CD14-positive monocyte (primary cell): ENCODE data around the gene ITPK1. TPM values are rescaled to one million over a fixed set of nuclear protein-coding genes. Genes with fewer than 3 reads are reported as not detected.

ENCODE experiments used
- DNase-seq, 3 donors: peaks; one replicate each; pipeline ENCODE4 v3.0.0-alpha.2; 2011 to 2022
- H2AFZ ChIP-seq: 2 replicates; pipeline ENCODE4 v1.6.0; 2012; ENCODE audit warnings: mild to moderate bottlenecking, low read depth, low read length, inconsistent platforms; ENCODE audit not compliant: insufficient read depth, poor library complexity, severe bottlenecking
- H3K27ac ChIP-seq, 2 donors: 1 replicate in 1 of 2; 2 replicates in 1 of 2; pipeline ENCODE4 v1.5.1; 2012 to 2013; ENCODE audit warnings: low read length in 2 of 2, control low read depth in 1 of 2, inconsistent platforms in 1 of 2, low read depth in 1 of 2, mild to moderate bottlenecking in 1 of 2
- H3K27me3 ChIP-seq, 2 donors: one replicate each; pipeline versions ENCODE4 v1.6.0 to v1.6.1; 2011 to 2013; ENCODE audit warnings: low read length in 2 of 2; ENCODE audit not compliant: control insufficient read depth in 2 of 2, insufficient read depth in 2 of 2
- H3K36me3 ChIP-seq, 2 donors: replicated peaks in 1 of 2; 1 replicate in 1 of 2; 2 replicates in 1 of 2; pipeline versions ENCODE4 v1.5.1 to v1.6.1; 2012 to 2013; ENCODE audit warnings: low read length in 2 of 2, control low read depth in 1 of 2, inconsistent platforms in 1 of 2, mild to moderate bottlenecking in 1 of 2; ENCODE audit not compliant: insufficient read depth in 2 of 2, control insufficient read depth in 1 of 2
- H3K4me1 ChIP-seq, 2 donors: 1 replicate in 1 of 2; 2 replicates in 1 of 2; pipeline versions ENCODE4 v1.5.1 to v1.6.1; 2012 to 2013; ENCODE audit warnings: low read length in 2 of 2, control low read depth in 1 of 2, inconsistent platforms in 1 of 2, mild to moderate bottlenecking in 1 of 2, moderate library complexity in 1 of 2; ENCODE audit not compliant: insufficient read depth in 2 of 2, control insufficient read depth in 1 of 2
- H3K4me2 ChIP-seq: replicated peaks from 2 replicates; pipeline ENCODE3; 2012; ENCODE audit warnings: low read length, moderate library complexity, mild to moderate bottlenecking; ENCODE audit not compliant: poor library complexity, severe bottlenecking; ENCODE audit errors: extremely low read depth
- H3K4me3 ChIP-seq, 3 experiments: fragments of 200-600 bp in 1 of 3; sonication (generic) in 1 of 3; replicated peaks in 1 of 3; 1 replicate in 2 of 3; 2 replicates in 1 of 3; pipeline ENCODE4 v1.5.1; 2011 to 2013; ENCODE audit warnings: low read length in 3 of 3, mild to moderate bottlenecking in 3 of 3, control low read depth in 2 of 3, low read depth in 2 of 3, inconsistent platforms in 1 of 3, moderate library complexity in 1 of 3
- H3K79me2 ChIP-seq: 2 replicates; pipeline ENCODE4 v1.6.0; 2012; ENCODE audit warnings: mild to moderate bottlenecking, control low read depth, inconsistent platforms, low read length, moderate library complexity; ENCODE audit not compliant: insufficient read depth
- H3K9ac ChIP-seq: 2 replicates; pipeline ENCODE4 v1.6.0; 2017; ENCODE audit warnings: low read length, mild to moderate bottlenecking; ENCODE audit not compliant: insufficient read depth, poor library complexity, severe bottlenecking
- H3K9me3 ChIP-seq, 2 donors: replicated peaks in 1 of 2; 1 replicate in 1 of 2; 2 replicates in 1 of 2; pipeline versions ENCODE4 v1.5.1 to v1.6.1; 2012 to 2013; ENCODE audit warnings: low read length in 2 of 2, control low read depth in 1 of 2; ENCODE audit not compliant: control insufficient read depth in 1 of 2, insufficient read depth in 1 of 2
- H4K20me1 ChIP-seq: 2 replicates; pipeline ENCODE4 v1.6.0; 2012; ENCODE audit warnings: mild to moderate bottlenecking, low read length, control low read depth, moderate library complexity; ENCODE audit not compliant: insufficient read depth
- H3K27ac Mint-ChIP-seq, 7 donors: one replicate each; pipeline ENCODE4 v1.8.0; 2020; ENCODE audit warnings: mild to moderate bottlenecking in 7 of 7, mixed read lengths in 7 of 7, moderate library complexity in 6 of 7, inconsistent platforms in 2 of 7
- H3K27me3 Mint-ChIP-seq, 3 donors: one replicate each; pipeline ENCODE4 v1.8.0; 2021 to 2022; ENCODE audit warnings: low read depth in 3 of 3, mild to moderate bottlenecking in 3 of 3, mixed read lengths in 3 of 3, moderate library complexity in 3 of 3, inconsistent platforms in 1 of 3
- H3K36me3 Mint-ChIP-seq, 2 donors: one replicate each; pipeline ENCODE4 v1.8.0; 2020; ENCODE audit warnings: mixed read lengths in 2 of 2, inconsistent platforms in 1 of 2, mild to moderate bottlenecking in 1 of 2
- H3K4me1 Mint-ChIP-seq: one replicate; pipeline ENCODE4 v1.8.0; 2020; ENCODE audit warnings: mild to moderate bottlenecking, mixed read lengths
- H3K4me3 Mint-ChIP-seq, 2 donors: one replicate each; pipeline ENCODE4 v1.8.0; 2020; ENCODE audit warnings: mild to moderate bottlenecking in 2 of 2, mixed read lengths in 2 of 2, moderate library complexity in 1 of 2
- H3K9me3 Mint-ChIP-seq, 7 donors: one replicate each; pipeline ENCODE4 v1.8.0; 2020 to 2022; ENCODE audit warnings: mixed read lengths in 7 of 7, mild to moderate bottlenecking in 6 of 7, moderate library complexity in 6 of 7, inconsistent platforms in 2 of 7
- WGBS: methylation state at CpG from one replicate; pipeline ENCODE4 v1.1.5; 2013; ENCODE audit warnings: missing lambda C conversion rate; ENCODE audit not compliant: insufficient coverage; 5-methylcytosine and 5-hydroxymethylcytosine counted together
- intact Hi-C, 2 donors: fragments of 100-400 bp; cut with micrococcal nuclease; formaldehyde crosslinking; loops; one replicate each; pipeline versions ENCODE4 v1.15.0 to v1.15.1; 2023
- polyA plus RNA-seq, 3 donors: library from polyadenylated mRNA; depleted of rRNA in 1 of 3; unstranded in 2 of 3; stranded (reverse) in 1 of 3; fragments of 300-500 nt in 2 of 3; fragments of >200 nt in 1 of 3; fragmentation: Illumina TruSeq in 2 of 3; gene quantifications; 1 replicate in 2 of 3; 2 replicates in 1 of 3; pipeline ENCODE4 v1.2.3, GENCODE V29; 2012 to 2021
- TF ChIP-seq, protein P1 (sequence below): fragments of 200-600 bp; IDR thresholded peaks from one replicate; pipeline ENCODE4 v1.8.0; 2022; ENCODE audit warnings: antibody characterized with exemption, mild to moderate bottlenecking

ITPK1 gene
- polyA plus RNA-seq, 3 donors, result 57.1 to 144 (median 63.0) TPM

DNA sequence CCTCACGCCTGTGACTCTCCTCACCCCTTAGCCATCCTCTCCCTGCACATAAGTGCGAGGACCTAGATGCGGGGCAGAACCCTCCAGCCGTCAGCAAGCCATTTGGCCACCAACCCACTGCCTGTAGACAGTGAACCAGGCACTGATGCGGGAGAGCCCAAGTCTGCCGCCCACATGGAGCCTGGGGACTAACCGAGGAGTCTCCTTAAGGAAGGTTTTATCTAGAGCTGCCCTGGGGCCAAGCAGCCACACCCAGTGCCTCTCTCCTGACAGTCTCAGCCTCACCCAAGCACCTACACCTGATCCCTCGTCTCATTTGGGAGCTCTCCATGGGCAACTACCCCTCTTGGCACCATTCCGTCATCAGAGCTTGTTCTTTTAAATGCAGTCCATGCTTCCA lies 120.1 kb downstream of the ITPK1 start:
- Mint-ChIP-seq H3K27ac (peak overlapping the region in 4 of 7 donors; percentile 17 to 70 (median 44)), H3K4me3 (no peak overlapping the region), H3K27me3 (peaks cover 0 to 1% (median 0%) of the 10 kb centered on the region in 3 donors), H3K4me1 (no peaks in the 10 kb centered on the region), H3K36me3 (peaks cover 57 to 92% of the 10 kb centered on the region in 2 donors), H3K9me3 (no peaks in the 10 kb centered on the region)
- TF ChIP-seq, protein P1, sequence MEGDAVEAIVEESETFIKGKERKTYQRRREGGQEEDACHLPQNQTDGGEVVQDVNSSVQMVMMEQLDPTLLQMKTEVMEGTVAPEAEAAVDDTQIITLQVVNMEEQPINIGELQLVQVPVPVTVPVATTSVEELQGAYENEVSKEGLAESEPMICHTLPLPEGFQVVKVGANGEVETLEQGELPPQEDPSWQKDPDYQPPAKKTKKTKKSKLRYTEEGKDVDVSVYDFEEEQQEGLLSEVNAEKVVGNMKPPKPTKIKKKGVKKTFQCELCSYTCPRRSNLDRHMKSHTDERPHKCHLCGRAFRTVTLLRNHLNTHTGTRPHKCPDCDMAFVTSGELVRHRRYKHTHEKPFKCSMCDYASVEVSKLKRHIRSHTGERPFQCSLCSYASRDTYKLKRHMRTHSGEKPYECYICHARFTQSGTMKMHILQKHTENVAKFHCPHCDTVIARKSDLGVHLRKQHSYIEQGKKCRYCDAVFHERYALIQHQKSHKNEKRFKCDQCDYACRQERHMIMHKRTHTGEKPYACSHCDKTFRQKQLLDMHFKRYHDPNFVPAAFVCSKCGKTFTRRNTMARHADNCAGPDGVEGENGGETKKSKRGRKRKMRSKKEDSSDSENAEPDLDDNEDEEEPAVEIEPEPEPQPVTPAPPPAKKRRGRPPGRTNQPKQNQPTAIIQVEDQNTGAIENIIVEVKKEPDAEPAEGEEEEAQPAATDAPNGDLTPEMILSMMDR, result no peak
- WGBS, result 100% methylated on average over 6 of the region's 9 CpGs
- Histone ChIP-seq H3K27me3 (no peaks in the 10 kb centered on the region), H3K9me3 (no peaks in the 10 kb centered on the region), H3K27ac (peak overlapping the region in 1 of 2 donors; percentile 11), H3K79me2 (peaks cover 68% of the 10 kb centered on the region), H3K4me2 (no peak overlapping the region), H3K36me3 (peaks cover 59 to 98% of the 10 kb centered on the region in 2 donors), H3K4me3 (no peak overlapping the region), H4K20me1 (peaks cover 100% of the 10 kb centered on the region), H3K9ac (no peak overlapping the region), H2AFZ (no peak overlapping the region), H3K4me1 (no peaks in the 10 kb centered on the region)
- intact Hi-C loops, result no loop called here
- DNase-seq, result no peak

DNA sequence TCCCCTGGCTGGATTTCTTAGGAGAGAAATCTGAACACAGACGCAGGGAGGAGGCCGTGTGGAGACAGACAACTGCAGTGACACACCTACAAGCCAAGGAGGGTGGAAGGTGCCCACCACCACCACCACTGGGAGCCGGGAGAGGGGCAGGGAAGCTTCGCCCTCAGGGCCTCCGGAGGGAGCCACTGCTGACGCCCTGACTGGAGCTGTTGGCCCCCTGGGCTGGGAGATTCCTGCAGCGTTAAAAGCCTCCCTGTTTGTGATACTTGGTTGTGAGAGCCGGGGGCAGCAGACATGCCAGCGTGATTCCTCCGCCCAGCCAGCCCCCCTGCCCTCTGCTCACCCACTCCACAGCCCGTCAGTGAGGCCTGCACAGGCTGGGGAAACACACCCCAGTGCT lies 120.8 kb downstream of the ITPK1 start:
- H3K9me3 ChIP-seq, result no peaks in the 10 kb centered on the region
- Mint-ChIP-seq H3K27ac (peak overlapping the region in 2 of 7 donors; percentile 32 to 54), H3K27me3 (peaks cover 0 to 2% (median 0%) of the 10 kb centered on the region in 3 donors), H3K4me1 (peaks cover 3% of the 10 kb centered on the region), H3K36me3 (peaks cover 60 to 93% of the 10 kb centered on the region in 2 donors), H3K9me3 (no peaks in the 10 kb centered on the region), H3K4me3 (no peak overlapping the region)
- no peak overlapping the region for H3K9ac ChIP-seq
- no CpG with 5 or more reads among the region's 11 CpGs for WGBS
- H2AFZ ChIP-seq, result no peak overlapping the region
- H3K79me2 ChIP-seq, result peaks cover 62% of the 10 kb centered on the region
- H3K27me3 ChIP-seq, result no peaks in the 10 kb centered on the region
- intact Hi-C loops, result no loop called here
- no peak for DNase-seq
- no peak overlapping the region for H3K4me3 ChIP-seq
- no peaks in the 10 kb centered on the region for H3K4me1 ChIP-seq
- H3K4me2 ChIP-seq, result no peak overlapping the region
- H4K20me1 ChIP-seq, result peaks cover 100% of the 10 kb centered on the region
- TF ChIP-seq, protein P1, result no peak
- peaks cover 57 to 98% of the 10 kb centered on the region in 2 donors for H3K36me3 ChIP-seq
- H3K27ac ChIP-seq, result peak overlapping the region in 1 of 2 donors; percentile 27
